ENCODE measurements around the gene RASGRF1. TPM values are rescaled to one million over a fixed set of nuclear protein-coding genes. Genes with fewer than 3 reads are reported as not detected.
A peak's percentile ranks its signal among the peaks of the same experiment; 100 is the strongest.

Gene RASGRF1
- total RNA-seq, 6 experiments from 2014 or later, result 0.29 TPM; not detected in 5

DNA sequence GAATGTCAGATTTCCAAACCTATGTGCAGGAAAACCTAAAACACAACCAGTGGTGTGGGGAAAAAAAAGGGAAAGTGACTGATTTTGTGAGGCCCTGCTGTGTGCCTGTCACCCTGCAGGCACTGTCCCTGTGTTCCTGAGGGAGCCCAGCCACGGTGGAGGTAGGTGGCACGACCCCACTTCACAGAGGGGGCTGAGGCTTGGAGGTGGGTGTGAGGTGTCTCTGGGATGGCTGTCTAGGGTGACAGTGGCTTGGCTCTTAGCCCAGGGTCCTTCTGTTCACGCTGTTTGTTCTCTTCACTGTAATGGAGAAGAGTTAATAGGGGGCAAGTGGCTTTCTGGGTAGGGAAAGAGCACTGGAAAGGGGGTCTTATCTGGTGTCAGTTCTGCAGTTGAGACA is 22.6 kb downstream of the RASGRF1 start:
- 64% methylated on average over 2 of the region's 3 CpGs for WGBS (ENCODE audit: insufficient coverage, low coverage, low lambda C conversion rate, missing lambda C conversion rate)
- H3K27me3 ChIP-seq, result no peaks in the 10 kb centered on the region
- intact Hi-C loops (cut with DNase I), result no loop called here
- H3K27ac ChIP-seq, result no peak overlapping the region
- H3K9me3 ChIP-seq, result no peaks in the 10 kb centered on the region
- TF ChIP-seq CTCF (IDR thresholded peaks at IDR 0.05), result no peak
- no peak for TF ChIP-seq POLR2A (IDR thresholded peaks at IDR 0.05)
- H3K4me1 ChIP-seq, result peaks cover 0 to 16% (median 0%) of the 10 kb centered on the region in 4 donors
- peak in 1 of 4 donors; percentile 17 for ATAC-seq
- H3K36me3 ChIP-seq, result no peaks in the 10 kb centered on the region
- no peak for DNase-seq
- H3K4me3 ChIP-seq, result no peak overlapping the region

- 16% methylated on average over 3 of the region's 8 CpGs for WGBS (ENCODE audit: insufficient coverage, low coverage, low lambda C conversion rate, missing lambda C conversion rate)
- ATAC-seq, result peak; percentile 29 to 90 (median 50)
- peaks cover 0 to 16% (median 0%) of the 10 kb centered on the region in 4 donors for H3K4me1 ChIP-seq
- no peaks in the 10 kb centered on the region for H3K36me3 ChIP-seq
- no peak overlapping the region for H3K27ac ChIP-seq
- H3K9me3 ChIP-seq, result no peaks in the 10 kb centered on the region
- intact Hi-C loops (cut with DNase I), result no loop called here
- no peaks in the 10 kb centered on the region for H3K27me3 ChIP-seq
- no peak for DNase-seq
- TF ChIP-seq POLR2A (IDR thresholded peaks at IDR 0.05) (no peak), CTCF (IDR thresholded peaks at IDR 0.05) (no peak)
- H3K4me3 ChIP-seq, result no peak overlapping the region
Measured at GRCh38 chr15:79067072-79067833, 23.3 kb downstream of the RASGRF1 start.

- TF ChIP-seq POLR2A (IDR thresholded peaks at IDR 0.05), result no peak
- no peak for TF ChIP-seq CTCF (IDR thresholded peaks at IDR 0.05)
- peaks cover 0 to 16% (median 0%) of the 10 kb centered on the region in 4 donors for H3K4me1 ChIP-seq
- H3K27me3 ChIP-seq, result no peaks in the 10 kb centered on the region
- no peaks in the 10 kb centered on the region for H3K9me3 ChIP-seq
- ATAC-seq, result no peak
- intact Hi-C loops (cut with DNase I), result no loop called here
- no peak for DNase-seq
- H3K36me3 ChIP-seq, result no peaks in the 10 kb centered on the region
- H3K27ac ChIP-seq, result no peak overlapping the region
- no peak overlapping the region for H3K4me3 ChIP-seq
- WGBS (ENCODE audit: insufficient coverage, low coverage, low lambda C conversion rate, missing lambda C conversion rate), result 0% methylated on average over 1 of the region's 6 CpGs
Measured at GRCh38 chr15:79066391-79067071, 24.0 kb downstream of the RASGRF1 start.

DNA sequence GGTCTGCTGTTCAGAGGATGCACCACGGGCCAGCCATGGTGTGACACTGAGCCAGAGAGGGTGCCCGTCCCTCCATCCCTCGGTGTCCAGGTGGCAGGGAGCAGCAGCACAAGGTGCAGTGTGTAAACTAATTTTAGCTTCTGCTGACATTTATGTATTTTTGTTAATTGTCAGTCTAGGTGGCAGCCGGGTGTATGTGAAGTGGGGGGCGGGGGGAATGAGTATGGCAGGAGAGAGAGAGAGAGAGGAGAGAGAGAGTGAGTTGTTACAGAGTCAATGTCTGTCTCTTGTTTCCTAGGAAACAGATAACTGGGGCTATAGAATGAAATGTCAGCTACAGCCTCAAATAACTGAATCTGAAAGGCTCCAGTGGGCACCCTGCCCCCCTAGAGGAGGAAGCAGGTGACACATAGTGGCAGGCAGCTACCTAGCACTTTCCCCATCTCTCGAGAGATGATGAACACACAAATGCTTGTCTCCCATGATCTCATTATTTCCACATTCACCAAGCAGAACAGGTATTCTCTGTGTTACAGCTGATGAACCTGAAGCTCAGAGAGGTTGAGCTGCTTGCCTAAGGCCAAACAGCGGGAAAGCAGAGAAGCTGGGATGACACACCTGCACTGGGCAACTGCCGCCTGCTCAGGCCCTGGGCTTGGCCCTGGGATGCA is 24.7 kb downstream of the RASGRF1 start:
- no peak overlapping the region for H3K27ac ChIP-seq
- ATAC-seq (no peak), DNase-seq (no peak)
- no peaks in the 10 kb centered on the region for H3K36me3 ChIP-seq
- peaks cover 0 to 16% (median 0%) of the 10 kb centered on the region in 4 donors for H3K4me1 ChIP-seq
- no peaks in the 10 kb centered on the region for H3K27me3 ChIP-seq
- H3K9me3 ChIP-seq, result no peaks in the 10 kb centered on the region
- intact Hi-C loops (cut with DNase I), result no loop called here
- 79% methylated on average over 7 of the region's 8 CpGs for WGBS (ENCODE audit: insufficient coverage, low coverage, low lambda C conversion rate, missing lambda C conversion rate)
- no peak for TF ChIP-seq CTCF (IDR thresholded peaks at IDR 0.05)
- TF ChIP-seq POLR2A (IDR thresholded peaks at IDR 0.05), result no peak
- no peak overlapping the region for H3K4me3 ChIP-seq
